Gastroesophageal sphincter (tissue), 3 donors: ENCODE measurements around the gene TSPYL1.

Experiments
- EP300 ChIP-seq: sonication (generic); formaldehyde crosslinking; IDR thresholded peaks from one replicate; pipeline ENCODE4 v1.6.1; 2017; ENCODE audit warnings: antibody characterized with exemption, mild to moderate bottlenecking
- POLR2A ChIP-seq, 2 donors: fragments of 450-650 bp; IDR thresholded peaks; one replicate each; pipeline ENCODE4 v1.6.1; 2017; ENCODE audit warnings: antibody characterized with exemption in 2 of 2, mild to moderate bottlenecking in 2 of 2, moderate library complexity in 1 of 2
- TF ChIP-seq, protein P1 (sequence below), 4 experiments: fragments of 200-600 bp in 2 of 4; fragments of 450-650 bp in 2 of 4; sonication (generic) in 1 of 4; IDR thresholded peaks; one replicate each; pipeline ENCODE4 v1.5.1; 2017 to 2019; ENCODE audit warnings: antibody characterized with exemption in 4 of 4, mild to moderate bottlenecking in 2 of 4, moderate library complexity in 2 of 4

DNA sequence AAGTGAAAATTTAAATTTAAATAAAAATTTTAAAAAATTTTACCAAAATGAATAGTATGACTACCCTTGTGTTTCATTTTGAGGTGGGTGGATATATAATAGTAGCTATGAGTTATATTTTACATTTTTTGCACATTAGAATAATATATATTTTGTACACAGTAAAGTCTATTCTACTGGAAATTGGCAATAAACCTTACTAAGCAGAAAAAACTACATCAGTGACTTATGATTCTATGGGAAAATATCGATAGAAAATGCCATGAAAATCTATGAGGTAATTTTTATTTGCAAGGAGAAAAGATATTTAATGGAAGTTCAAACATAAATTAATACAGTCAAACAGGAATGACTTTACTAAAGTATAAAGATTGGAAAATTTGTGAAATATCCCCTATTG is 23.0 kb downstream of the TSPYL1 start:
- TF ChIP-seq POLR2A (IDR thresholded peaks at IDR 0.05) (no peak), EP300 (no peak)
- TF ChIP-seq, protein P1, sequence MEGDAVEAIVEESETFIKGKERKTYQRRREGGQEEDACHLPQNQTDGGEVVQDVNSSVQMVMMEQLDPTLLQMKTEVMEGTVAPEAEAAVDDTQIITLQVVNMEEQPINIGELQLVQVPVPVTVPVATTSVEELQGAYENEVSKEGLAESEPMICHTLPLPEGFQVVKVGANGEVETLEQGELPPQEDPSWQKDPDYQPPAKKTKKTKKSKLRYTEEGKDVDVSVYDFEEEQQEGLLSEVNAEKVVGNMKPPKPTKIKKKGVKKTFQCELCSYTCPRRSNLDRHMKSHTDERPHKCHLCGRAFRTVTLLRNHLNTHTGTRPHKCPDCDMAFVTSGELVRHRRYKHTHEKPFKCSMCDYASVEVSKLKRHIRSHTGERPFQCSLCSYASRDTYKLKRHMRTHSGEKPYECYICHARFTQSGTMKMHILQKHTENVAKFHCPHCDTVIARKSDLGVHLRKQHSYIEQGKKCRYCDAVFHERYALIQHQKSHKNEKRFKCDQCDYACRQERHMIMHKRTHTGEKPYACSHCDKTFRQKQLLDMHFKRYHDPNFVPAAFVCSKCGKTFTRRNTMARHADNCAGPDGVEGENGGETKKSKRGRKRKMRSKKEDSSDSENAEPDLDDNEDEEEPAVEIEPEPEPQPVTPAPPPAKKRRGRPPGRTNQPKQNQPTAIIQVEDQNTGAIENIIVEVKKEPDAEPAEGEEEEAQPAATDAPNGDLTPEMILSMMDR (IDR thresholded peaks at IDR 0.05): no peak
